ENCODE data around the gene EPC2. TPM values are rescaled to one million over a fixed set of nuclear protein-coding genes. Genes with fewer than 3 reads are reported as not detected.

Gene EPC2
- total RNA-seq, result 10 to 100 TPM; 23.4 to 36.3 (median 29.2) TPM
- long read RNA-seq, donor 1, partial matches to known transcripts, result 1 of 7 reads
- long read RNA-seq, donor 1, other reads (novel, unspliced or antisense), result 5 of 7 reads
- long read RNA-seq, donor 2, partial matches to known transcripts, result 0 of 1 reads
- long read RNA-seq, donor 2, other reads (novel, unspliced or antisense), result 1 of 1 reads

GRCh38 chr2:148643998-148644882 is at the start of gene EPC2:
Gene EPC2 (plus strand): TSS chr2:148644751. CDS start chr2:148645018, 267 bp downstream.
- H3K36me3 ChIP-seq (ENCODE audit: low read depth), result no peaks in the 10 kb centered on the region
- peak; percentile 89 for ATAC-seq
- peaks cover 15% of the 10 kb centered on the region for H3K4me1 ChIP-seq (ENCODE audit: low read depth)
- no peaks in the 10 kb centered on the region for H3K9me3 ChIP-seq
- peak; percentile 90 to 94 (median 94) for DNase-seq
- intact Hi-C loops (cut with DNase I, micrococcal nuclease), result no loop called here
- H3K4me3 ChIP-seq, result peak within 1 kb of the TSS; percentile 75
- TF ChIP-seq CTCF (IDR thresholded peaks at IDR 0.05), result no peak

GRCh38 chr2:148596018-148596417 is 48.5 kb upstream of the EPC2 start:
- intact Hi-C loops (cut with DNase I, micrococcal nuclease), result no loop called here
- H3K4me3 ChIP-seq, result no peak overlapping the region
- peaks cover 3% of the 10 kb centered on the region for H3K4me1 ChIP-seq (ENCODE audit: low read depth)
- no peak for TF ChIP-seq CTCF (IDR thresholded peaks at IDR 0.05)
- ATAC-seq (no peak), DNase-seq (no peak)
- no peaks in the 10 kb centered on the region for H3K36me3 ChIP-seq (ENCODE audit: low read depth)
- H3K9me3 ChIP-seq, result no peaks in the 10 kb centered on the region

- intact Hi-C loops (cut with DNase I, micrococcal nuclease), result no loop called here
- no peaks in the 10 kb centered on the region for H3K4me1 ChIP-seq (ENCODE audit: low read depth)
- no peak for TF ChIP-seq CTCF (IDR thresholded peaks at IDR 0.05)
- ATAC-seq (no peak), DNase-seq (no peak)
- no peak overlapping the region for H3K4me3 ChIP-seq
- H3K36me3 ChIP-seq (ENCODE audit: low read depth), result no peaks in the 10 kb centered on the region
- H3K9me3 ChIP-seq, result no peaks in the 10 kb centered on the region
These were observed 45.2 kb upstream of the EPC2 start for GRCh38 chr2:148599109-148599991.

GRCh38 chr2:148602885-148603561 is 41.5 kb upstream of the EPC2 start:
- intact Hi-C loops (cut with DNase I, micrococcal nuclease), result no loop called here
- DNase-seq (no peak), ATAC-seq (no peak)
- Histone ChIP-seq H3K4me1 (ENCODE audit: low read depth) (no peaks in the 10 kb centered on the region), H3K4me3 (no peak overlapping the region), H3K36me3 (ENCODE audit: low read depth) (no peaks in the 10 kb centered on the region), H3K9me3 (no peaks in the 10 kb centered on the region)
- TF ChIP-seq CTCF (IDR thresholded peaks at IDR 0.05), result no peak

GRCh38 chr2:148603562-148603920 is 41.0 kb upstream of the EPC2 start:
- Histone ChIP-seq H3K4me3 (no peak overlapping the region), H3K36me3 (ENCODE audit: low read depth) (no peaks in the 10 kb centered on the region), H3K9me3 (no peaks in the 10 kb centered on the region), H3K4me1 (ENCODE audit: low read depth) (no peaks in the 10 kb centered on the region)
- intact Hi-C loops (cut with DNase I, micrococcal nuclease), result no loop called here
- TF ChIP-seq CTCF (IDR thresholded peaks at IDR 0.05), result no peak
- DNase-seq (no peak), ATAC-seq (no peak)
